IPS DF 19.7 (cell line): Measurements from ENCODE around the gene BRI3.

ENCODE experiments used
- DNase-seq: peaks from one replicate; pipeline ENCODE4 v3.0.0-alpha.2; 2013; ENCODE audit warnings: low read depth, low spot score

The BRI3 gene, protein sequence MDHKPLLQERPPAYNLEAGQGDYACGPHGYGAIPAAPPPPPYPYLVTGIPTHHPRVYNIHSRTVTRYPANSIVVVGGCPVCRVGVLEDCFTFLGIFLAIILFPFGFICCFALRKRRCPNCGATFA

DNA sequence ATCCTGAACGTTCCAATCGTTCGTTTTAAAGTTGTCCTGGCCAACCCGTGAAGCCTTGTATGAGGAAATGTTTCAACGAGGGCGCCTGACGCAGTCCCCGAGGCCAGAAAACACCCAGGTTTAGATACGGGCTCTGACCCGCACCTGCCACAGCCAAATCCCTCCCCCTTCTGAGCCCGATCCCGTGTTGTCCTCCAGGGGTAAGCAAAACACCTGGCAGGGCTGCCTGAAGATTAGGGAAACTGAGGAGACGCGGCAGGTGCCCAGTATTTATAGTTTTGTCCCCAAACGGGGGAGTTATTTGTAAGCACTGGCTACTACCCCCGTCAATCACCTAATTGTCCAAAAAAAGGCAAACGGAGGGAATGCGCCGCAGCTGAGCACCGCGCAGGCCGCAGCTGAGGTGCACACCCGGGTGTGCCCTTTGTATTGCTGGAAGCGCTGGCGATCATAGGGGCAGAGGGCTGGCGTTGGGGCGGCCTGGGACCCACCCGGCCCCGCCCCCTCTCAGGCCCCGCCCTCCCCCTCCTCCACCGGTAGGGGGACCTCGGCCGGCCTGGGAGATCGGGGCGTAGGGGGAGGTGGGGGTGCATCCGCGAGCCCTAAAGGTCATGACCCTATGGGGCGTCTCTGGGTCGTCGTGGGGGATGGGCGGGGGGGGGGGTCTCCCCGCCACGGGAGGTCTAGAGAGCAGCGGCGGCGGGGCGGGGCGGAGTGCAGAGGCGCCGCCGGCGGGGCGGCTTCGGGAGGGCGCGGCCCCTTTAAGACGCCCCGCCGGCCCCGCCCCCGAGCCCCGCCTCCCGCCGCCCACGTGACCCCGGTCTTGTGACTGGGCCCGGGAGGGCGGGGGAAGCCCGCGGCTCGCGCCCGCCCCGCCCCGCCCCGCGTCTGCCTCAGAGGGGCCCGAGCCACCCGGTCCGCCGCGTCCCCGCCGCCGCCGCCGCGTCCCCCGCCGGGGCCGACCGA lies at the start of gene BRI3:
Gene BRI3, plus strand, starts transcription at position 896 of the 966 bp plus-strand sequence. CDS start 110 bp downstream, outside the sequence.
- no peak for DNase-seq

DNA sequence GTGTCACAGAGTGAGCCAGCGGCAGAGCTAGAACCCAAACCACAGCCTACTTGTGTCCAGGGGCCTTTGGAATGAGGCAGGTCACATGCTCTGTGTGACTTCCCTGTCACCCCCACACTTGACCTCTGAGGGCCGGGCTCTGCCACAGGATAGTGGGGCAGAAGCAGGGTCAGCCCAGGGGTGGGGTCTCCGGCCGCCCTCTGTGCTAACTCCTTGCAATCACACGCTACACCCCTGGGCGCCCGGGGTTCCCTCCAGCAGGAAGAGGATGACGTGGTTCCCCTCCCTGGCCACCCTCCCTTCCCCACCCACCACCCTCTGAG lies 49.3 kb upstream of the BRI3 start:
- DNase-seq, result no peak

DNA sequence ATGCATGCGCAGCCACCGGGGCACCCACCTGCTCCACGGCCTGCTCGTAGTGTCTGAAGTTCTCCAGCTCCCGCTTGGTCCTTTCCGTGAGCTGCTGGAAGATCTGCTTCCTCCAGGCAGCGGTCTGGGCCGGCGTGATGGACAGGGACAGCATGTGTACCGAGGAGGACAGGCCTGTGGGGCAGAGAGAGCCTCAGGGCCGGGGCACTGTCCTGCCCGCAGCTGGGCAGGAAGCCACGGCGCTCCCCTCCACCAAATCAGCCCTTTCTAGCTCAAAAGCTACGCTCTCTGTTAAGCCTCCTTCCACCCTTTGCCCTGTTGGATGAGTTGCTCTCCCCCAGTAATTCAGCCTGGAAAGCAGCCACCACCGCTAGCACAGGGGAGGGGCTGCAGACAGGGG lies 48.7 kb upstream of the BRI3 start:
- DNase-seq, result no peak

DNA sequence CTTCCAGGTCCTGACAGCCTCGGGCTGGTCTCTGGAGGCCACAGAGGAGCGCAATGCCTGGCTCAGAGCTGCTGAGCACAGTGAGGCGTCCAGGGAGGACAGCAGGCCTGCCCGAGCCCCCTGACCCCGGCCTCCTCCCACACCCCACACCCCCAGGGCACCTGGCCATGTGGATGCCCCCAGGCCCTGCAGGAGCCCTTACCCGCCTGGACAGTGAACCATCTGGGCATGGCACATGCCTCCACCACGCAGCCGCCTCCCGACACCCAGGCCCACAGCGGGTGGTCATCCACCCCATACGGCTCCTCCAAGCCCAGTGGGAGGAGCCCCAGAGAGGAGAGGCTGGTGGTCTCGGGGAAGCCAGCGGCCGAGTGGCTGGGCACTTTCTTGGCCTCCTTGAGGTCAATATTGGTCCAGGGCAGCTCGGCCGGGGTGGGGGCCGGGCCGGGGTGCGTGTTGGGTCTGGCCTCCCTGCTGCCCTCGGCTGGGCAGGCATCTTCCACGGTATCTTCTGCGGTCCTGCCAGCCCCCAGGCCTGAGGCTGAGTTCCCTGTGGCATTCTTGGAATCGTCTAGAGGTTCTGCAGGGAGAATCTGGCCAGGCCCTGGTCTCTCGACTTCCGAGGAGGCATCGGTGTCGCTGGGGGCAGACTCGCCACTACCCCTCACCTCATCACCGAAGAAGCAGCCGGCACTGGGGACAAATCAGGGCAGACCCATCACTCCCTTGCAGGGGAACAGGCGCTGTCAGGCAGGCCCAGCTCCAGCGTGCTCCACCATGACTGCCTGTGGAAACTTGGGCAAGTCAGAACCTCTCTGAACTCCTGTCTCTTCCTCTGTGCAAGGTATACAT lies 48.0 kb upstream of the BRI3 start:
- no peak for DNase-seq

DNA sequence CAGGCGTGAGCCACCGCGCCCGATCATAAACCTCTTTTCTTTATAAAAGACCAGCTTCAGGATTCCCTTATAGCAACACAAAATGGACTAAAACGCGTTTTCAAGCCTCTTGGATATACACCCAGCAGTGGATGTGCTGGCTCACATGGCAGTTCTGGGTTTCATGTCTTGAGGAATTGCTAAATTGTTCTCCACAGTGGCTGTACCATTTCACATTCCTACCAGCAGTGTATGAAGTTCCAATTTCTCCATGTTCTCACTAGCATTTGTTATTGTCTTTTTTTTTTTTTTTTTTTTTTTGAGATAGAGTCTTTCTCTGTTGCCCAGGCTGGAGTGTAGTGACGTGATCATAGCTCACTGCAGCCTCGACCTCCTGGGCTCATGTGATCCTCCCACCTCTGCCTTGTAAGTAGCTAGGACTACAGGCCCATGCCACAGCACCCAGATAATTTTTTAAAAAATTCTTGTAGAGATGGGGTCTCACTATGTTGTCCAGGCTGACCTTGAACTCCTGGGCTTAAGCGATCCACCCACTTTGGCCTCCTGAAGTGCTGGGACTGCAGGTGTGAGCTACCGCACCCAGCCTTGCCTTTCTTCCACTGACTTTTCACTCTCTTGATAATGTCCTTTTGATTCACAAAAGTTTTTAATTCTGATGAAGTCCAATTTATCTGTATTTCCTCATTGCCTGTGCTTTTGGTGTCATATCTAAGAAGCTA lies 46.9 kb upstream of the BRI3 start:
- no peak for DNase-seq

DNA sequence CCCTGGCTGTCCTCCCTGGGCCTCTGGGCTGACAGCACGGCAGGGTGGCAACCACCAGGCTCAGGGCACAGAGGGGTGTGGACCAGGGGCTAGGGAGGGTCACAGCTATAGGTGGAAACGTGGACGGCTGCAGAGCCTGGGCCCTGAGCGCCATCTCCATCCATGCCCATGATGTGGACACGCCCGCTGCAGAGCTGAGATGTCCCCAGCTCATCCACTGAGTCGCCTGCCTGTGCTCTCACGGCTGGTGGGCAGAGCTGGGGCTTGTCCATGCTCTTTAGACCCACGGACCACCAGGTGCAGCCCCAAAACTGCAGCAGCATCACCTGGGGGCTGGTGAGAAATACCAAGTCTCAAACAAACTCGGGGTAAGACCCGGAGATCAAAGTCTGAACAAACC lies 45.6 kb upstream of the BRI3 start:
- no peak for DNase-seq

DNA sequence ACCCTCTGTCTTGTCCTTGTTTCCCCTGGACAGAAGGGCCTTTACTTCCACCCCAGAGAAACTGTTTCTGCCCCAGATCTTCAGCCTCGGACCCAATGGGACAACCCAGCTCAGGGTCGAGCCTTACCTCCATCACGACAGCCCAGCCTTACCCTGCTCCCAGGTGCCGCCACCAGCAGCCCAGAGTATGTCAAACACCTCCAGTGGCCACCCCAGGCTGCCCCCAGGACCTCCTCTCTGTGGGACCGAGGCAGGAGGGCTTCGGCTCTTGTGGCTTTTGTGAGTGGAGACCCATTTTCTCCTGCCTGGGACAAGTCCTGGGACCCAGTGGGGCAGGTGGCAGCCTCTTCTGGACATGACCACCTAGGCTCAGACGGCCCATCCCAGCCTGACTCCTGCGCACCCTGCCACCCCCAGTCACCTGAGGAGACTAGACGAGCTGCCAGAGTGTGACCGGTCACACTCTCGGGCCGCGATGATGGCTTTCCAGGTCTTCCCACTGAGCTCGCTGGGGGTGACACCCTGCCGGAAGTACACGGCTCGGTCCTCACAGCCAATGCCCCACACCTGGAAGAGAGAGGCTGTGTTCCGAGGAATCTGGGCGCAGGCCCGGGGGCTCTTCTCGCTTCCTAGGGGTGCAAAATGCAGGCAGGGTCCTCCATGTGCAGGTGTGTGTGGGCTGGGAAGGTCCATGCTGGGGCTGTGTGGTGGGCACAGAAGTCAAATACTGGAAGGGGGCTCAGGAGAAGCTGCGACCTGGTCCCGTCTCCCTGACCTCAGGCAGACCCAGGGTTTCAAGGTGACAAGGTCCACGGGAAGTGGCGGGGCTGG lies 44.9 kb upstream of the BRI3 start:
- no peak for DNase-seq

DNA sequence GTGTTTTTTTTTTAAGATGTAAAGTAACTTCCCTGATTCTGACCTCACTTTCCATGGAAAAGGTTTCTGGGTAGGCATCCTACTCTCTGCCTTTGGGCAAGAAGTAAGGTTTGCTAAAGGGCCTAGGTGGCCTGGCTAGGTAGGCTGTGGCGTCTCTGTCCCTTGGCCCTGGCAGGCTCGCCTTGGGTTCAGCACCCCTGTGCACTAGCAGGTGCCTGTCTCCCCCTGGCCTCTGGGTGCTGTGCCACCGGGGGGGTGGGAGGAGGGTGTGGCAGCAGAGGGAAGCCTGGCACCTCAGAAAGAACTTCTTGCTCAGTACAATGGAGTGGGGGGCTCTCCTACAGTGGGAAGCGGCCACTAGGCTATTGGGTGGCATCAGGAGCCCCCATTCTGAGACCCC lies 43.4 kb upstream of the BRI3 start:
- no peak for DNase-seq

DNA sequence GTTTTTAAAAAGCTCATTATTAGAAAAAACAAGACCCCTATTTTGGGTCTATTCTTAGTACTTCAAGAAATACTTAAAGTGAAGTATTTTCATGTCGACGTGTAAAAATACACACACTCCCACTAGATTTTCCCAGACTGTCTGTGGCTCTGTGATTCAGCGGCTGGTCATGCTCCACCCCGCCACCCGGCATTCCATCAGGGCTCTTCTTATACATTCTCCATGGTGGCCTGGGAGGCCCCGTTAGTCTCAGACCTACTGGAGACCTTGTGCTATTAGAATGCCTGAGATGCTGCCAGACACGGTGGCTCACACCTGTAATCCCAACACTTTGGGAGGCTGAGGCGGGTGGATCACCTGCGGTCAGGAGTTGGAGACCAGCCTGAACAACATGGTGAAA lies 42.5 kb upstream of the BRI3 start:
- no peak for DNase-seq

DNA sequence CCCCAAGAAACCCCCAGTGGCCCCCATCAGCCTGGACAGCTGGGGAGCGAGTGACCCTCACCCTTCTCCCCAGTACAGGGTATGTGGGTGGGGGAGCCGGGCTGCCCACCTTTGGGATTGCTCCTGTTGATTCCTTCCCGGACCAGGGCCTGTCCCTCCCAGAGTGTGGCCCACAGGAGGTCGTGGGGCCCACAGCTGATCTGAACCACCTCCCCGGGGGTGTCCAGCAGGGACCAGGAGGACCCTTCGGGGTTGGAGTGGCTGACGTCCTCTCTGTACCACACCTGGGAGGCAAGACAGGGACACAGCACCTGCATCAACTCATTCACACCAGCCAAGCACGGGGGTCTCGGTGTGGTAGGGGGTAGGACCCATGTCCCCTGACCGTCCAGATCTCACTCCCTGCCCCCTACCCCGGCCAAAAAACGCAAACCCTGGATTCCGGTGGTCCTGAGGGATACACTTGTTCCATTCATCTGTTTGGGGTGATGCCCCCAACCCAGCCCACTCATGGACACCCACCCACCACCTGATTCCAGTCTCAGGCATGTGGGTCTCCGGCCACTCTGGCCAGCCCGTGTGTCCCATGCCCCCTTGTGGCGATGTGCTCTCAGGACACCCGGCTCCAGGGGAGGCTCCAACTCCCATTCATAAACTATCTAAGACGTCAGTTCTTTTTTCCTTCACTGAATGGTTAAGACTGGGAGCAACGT lies 40.4 kb upstream of the BRI3 start:
- DNase-seq, result no peak

DNA sequence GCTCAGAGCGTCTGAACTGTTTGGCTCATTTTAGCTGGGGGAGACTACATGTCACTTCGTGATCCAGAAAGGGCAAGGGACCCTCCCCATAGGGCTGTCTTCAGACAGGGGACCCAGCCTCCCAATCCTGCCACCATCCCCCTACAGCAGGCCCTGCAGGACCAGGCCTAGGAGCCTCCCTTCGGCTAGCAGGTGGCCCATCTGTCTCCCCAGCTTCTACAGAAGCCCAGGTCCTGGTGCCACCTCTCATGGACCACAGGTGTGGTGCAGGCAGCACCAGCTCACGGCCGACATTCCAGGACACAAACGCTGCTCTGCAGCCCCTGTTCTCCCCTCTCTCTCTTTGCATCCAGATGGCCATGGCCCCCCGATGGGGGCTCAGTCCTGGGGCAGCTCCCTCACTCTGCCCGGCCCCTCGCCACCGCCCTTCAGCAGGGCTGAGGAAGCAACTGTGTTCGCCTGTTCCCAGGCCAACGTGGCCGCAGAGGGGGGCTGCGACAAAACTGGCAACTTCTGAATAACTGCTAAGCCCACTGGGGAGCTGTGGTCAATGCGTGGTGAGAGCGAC lies 39.7 kb upstream of the BRI3 start:
- no peak for DNase-seq

DNA sequence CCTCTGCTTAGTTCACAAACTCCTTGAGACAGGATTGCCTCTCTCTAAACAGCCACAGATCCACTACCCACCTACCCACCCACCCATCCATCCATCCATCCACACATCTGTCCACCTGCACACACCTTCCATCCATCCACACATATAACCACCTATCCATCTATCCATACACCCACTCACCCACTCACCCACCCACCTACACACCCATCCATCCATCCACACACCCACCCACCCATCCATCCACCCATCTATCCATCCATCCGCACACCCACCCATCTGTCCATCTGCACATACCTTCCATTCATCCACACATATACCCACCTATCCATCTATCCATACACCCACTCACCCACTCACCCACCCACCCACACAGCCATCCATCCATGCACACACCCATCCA lies 39.1 kb upstream of the BRI3 start:
- DNase-seq, result no peak

DNA sequence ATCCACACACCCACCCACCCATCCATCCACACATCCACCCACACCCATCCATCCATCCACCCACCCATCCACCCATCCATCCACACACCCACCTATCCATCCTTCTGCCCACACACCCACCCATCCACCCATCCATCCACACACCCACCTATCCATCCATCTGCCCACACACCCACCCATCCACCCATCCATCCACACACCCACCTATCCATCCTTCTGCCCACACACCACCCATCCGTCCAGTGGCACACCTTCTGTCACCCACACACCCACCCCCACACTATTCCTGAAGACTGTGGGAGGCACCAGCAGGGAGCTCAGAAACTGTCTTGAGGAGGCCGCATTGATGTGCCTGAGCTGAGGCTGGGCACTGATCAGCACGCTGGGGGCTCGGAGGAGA lies 38.6 kb upstream of the BRI3 start:
- DNase-seq, result no peak

DNA sequence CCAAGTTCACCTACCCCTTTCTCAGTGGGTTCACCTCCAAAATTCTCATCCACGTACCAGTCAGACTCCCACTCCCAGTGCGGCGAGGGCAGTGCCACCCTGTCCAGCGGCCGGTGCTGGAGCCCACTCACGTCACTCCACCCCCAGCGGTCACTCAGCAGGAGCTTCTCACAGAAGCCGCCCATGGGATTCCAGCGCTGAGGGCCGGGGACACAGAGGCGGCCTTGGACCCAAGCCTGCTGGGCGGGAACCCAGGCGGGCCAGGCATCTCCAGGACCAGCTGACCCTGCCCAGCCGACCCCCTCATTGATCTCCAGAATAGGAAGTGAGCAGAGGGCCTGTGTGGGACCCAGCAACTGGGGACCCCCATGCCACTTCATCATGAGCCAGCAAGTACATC lies 36.6 kb upstream of the BRI3 start:
- no peak for DNase-seq

DNA sequence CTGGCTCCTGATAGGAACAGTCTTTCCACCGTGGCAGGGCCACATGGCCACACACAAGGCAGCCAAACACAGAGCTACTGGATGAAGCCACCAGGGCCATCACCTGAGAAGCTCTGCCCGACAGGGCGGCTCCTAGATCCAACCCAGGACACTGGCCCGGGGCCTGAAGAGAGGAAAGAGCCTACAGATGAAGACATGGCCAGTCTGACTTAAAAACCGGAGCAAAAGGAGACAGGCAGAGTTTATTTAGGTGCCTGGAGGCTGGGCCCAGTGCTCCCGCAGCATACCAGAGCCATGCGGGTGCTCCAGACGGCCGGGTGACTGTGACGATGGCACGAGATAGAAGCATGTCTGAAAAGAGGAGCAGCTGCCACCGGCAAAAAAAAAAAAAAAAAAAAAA lies 33.3 kb upstream of the BRI3 start:
- no peak for DNase-seq

DNA sequence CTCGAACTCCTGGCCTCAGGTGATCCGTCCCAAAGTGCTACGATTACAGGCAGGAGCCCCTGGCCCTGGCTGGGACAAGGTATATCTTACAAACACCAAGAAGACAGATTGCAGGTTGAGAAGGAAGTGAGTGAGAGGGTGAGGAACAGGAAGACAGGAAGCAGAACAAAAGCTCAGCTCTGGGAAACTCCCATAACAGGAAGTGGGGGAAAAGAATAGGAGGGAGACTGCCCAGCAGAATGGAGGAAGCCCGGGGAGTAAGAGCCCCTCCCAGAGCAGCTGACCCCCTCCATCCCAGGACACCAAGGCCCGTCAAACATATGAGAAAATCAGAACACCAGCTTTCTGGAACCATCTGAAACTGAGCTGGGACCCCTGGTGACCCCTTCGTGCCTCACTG lies 32.4 kb upstream of the BRI3 start:
- no peak for DNase-seq

DNA sequence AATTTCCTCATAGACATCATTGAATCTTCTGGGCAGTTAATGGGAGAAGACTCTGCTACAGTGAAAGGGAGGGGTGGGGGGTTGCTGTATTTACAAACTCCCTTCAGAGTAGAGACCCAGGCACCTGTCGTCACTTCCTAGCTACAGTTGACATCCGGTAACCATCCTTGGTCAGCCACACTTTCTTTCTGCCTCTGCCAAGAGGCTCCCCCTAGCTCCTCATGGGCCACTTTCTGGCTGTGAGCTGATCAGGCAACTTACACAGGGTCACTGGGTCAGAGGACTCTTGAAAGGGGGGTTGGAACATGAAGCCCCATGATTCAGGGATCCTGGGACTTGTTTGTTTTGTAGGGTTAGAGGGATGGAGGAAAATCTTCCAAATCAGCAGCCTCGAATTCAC lies 30.7 kb upstream of the BRI3 start:
- DNase-seq, result no peak

DNA sequence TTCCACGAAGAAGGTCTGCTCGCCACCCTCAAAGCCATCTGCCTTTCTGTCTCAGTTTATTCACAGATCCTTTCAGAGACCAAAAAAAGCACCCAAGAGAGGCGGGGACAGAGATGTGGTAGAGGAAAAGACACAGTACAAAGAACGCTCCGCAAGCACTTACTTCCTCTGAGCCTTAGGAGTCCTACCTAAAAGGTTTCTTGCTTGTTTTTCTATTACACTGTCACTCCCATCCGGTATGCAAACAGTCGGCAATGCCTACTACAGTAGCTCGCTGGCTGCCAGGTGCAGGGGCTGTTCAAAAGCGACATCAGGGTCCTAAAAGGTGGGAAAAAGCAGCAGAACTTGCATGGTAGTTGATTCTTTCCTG lies 30.3 kb upstream of the BRI3 start:
- DNase-seq, result no peak

DNA sequence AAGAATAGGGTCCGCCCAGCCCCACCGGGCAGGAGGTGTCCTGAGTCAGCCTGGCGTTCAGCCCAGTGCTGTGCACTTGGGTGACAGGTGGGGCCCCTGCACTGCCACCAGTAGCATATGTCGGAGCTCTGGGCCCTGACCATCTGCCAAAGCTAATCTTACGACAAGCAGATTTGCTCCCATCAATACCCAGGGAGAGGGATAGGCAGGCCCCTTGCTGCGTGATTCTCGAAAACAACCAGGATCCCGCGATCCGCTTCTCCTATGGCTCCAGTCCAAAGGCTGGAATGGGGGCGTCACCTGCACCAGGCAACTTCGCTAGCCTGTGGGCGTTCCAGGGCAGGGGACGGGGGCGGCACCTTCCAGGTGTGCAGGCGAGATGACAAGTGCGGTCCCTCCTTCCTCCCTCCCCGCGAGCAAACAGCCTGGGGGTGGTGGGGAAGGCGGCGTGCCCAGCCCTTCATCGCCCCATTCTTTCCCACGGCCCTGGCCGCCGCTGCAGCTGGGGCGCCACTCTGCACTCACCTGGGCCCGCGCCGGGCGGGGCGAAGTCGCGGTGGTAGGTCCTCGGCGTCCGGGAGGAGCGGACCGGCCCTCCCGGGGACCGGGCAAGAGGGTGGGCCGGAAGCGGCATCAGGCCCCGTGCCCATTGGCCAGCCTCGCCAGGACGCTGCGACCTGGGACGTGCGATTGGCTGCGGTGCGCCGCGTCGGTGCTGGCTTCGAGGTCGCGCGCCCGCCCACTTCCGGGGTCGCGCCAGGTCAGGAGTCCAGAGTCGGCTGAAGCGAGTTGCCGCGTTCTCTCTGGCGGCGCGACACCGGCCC lies 29.7 kb upstream of the BRI3 start, which contains the start of gene TECPR1:
Gene TECPR1, minus strand, starts transcription at position 632 of the 824 bp plus-strand sequence. CDS start 6,086 bp downstream, outside the sequence.
- peak; percentile 73 for DNase-seq
